HG03521 (cell line): ENCODE measurements around the gene XRRA1.
"Not testable (repeated sequence)": the region's sequence is repeated elsewhere in the genome, so short reads cannot be mapped to it uniquely, and the experiment has no call there.

Source experiments
- ATAC-seq: cut with Tn5 transposase; IDR thresholded peaks from one replicate; pipeline ENCODE4 v1.9.1; 2021; ENCODE audit warnings: mild to moderate bottlenecking, moderate library complexity; ENCODE audit not compliant: unreplicated experiment

Gene XRRA1

DNA sequence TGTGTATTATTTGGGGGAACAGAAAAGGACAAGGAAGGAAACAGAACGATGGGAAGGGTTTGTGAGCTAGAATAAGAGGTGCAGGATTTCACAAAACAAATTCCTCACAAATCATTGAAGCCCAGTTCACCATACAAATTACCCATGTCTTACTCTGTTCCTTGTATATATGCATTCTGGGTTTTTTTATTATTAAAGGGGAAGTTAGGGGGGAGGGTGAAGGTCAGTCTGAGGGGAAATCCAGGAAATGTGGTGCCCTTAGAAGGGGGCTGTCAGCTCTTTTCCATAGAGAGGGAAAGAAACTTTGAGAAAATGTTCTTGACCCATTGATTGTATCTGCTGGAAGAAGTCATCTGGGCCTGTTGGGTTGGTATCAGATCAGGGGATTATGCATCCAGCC is 109.4 kb downstream of the XRRA1 start:
- ATAC-seq, result no peak

DNA sequence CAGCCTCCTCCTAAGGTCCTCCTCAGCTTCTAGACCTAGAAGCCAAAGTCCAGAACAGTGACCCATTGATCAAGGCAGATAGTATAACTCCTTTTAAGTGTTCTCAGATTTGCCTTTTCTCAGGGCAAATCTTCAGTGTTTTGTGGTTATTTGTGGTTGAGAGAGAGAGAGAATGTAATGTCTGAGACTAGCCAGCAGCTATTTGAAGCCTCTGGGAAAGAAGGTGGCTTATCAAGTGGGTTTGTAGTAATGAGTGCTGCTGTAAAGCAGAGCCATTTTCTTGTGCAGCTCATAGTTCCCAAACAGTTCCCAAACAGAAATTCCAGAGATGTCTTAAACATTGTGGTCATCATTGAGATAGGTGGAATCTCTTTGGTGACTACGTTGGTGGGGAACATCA is 110.7 kb downstream of the XRRA1 start:
- no peak for ATAC-seq

DNA sequence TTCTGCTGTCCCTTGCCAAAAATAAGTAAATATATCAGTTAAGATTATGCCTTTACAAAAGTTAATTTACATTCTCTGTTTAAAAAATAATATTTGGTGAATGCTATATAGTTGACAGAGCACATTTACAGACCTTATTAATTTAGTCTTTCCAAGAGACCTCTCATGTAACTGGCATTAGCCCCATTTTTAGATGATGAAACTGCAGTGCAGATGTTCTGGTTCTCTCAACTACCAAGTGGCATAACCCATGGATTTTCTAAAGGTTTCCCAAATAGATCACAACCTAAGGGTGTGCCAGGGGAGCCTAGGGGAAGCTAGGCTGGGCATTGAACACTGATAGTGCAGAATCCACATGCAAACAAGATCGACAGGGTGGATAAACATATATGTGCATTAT is 111.7 kb downstream of the XRRA1 start:
- ATAC-seq, result no peak

DNA sequence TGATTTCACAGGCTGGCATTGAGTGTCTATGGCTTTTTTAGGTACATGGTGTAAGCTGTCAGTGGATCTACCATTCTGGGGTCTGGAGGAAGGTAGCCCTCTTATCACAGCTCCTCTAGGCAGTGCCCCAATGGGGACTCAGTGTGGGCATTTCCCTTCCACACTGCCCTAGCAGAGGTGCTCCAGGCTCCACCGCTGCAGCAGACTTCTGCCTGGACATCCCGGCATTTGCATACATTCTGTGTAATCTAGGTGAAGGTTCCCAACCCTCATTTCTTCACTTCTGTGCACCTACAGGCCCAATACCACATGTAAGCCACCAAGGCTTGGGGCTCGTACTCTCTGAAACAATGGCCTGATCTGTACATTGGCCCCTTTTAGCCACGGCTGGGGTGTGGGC is 122.0 kb downstream of the XRRA1 start:
- ATAC-seq, result no peak

DNA sequence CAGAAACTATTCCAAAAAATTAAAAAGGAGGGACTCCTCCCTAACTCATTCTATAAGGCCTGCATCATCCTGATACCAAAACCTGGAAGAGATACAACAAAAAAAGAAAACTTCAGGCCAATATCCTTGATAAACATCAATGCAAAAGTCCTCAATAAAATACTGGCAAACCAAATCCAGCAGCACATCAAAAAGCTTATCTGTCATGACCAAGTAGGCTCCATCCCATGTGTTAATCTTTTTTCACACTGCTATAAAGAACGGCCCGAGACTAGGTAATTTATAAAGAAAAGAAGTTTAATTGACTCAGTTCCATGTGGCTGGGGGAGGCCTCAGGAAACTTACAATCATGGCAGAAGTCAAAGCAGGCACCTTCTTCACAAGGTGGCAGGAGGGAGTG is 123.3 kb downstream of the XRRA1 start:
- not testable (repeated sequence) for ATAC-seq

DNA sequence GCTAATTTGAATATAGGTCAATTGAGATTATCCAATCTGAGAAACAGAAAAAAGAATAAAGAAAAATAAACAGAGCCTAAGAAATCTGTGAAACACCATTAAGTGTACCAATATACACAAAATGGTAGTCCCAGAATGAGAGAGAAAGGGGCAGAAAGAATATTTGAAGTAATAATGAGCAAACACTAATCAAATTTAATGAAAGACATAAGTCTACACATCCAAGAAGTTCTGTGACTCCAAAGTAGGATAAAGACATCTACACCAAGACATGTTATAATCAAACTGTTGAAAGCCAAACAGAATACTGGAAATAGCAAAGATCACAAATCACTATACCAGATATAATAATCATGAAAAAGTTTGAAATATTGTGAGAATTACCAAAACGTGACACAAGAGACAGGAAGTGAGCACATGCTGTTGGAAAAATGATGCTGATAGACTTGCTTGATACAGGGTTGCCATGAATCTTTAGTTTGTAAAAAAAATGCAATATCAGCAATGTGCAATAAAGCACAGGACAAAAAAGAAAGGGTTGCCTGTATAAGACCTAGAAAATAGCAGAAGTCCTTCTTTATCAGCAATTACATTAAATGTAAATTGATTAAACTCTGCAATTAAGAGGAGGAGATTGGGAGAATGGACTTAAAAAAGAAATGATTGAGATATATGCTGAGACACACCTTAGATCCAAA is 124.5 kb downstream of the XRRA1 start:
- ATAC-seq, result no peak

DNA sequence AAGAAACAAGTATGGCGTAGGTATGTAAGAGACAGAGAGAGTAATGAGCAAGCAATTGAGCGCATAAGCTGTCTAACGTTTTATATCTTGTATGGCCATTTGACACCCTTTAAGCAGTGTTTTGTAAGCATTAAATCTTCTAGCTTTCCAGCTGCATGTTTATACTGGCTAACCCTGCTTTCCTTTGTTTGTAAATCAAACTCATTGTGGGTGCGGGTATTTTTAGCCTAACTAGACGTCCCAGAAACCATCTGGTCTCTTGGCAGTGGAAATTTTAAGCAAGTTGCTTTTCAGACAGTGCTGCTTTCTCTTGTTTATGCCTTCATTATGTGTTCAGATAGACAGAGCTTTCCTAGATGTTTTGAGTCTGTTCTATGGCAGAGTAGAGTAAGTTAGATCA is 126.7 kb downstream of the XRRA1 start:
- ATAC-seq, result no peak

DNA sequence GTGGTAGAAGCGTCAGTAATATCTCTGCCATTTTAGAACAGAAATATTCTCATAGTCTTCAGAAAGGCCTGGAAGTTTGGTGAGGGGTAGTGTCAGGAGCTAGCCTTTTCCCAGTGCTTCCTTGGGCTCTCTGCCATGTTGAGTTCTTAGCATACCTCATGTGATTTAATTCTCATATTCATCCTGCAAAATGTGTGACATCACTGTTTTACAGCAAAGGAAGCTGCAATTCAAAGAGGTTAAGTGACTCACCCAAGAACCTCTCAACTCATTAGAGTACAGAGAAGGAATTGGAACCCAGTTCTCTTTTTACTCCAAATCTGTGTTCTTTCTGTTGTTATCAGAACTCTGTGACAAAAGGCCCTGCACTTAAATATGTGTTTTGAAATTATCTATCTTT is 128.1 kb downstream of the XRRA1 start:
- ATAC-seq, result no peak

DNA sequence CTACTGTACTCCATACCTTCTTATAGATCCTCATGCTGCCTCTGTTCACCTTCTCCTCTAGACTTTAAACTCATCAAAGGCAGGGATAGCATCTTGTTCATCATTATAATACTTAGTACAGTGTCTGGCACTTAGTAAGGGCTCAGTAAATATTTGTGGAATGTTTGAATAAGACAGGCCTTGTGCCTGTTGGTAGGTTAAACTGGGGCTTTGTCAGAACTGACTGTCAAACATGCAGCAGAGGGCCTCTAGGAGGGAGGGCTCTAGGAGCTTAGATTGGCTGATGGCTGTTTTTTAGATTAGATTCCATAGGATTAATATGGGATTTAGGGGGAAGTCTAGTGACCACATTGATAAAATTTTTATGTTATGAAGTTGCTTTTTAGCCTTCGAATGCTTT is 129.5 kb downstream of the XRRA1 start:
- ATAC-seq, result no peak

DNA sequence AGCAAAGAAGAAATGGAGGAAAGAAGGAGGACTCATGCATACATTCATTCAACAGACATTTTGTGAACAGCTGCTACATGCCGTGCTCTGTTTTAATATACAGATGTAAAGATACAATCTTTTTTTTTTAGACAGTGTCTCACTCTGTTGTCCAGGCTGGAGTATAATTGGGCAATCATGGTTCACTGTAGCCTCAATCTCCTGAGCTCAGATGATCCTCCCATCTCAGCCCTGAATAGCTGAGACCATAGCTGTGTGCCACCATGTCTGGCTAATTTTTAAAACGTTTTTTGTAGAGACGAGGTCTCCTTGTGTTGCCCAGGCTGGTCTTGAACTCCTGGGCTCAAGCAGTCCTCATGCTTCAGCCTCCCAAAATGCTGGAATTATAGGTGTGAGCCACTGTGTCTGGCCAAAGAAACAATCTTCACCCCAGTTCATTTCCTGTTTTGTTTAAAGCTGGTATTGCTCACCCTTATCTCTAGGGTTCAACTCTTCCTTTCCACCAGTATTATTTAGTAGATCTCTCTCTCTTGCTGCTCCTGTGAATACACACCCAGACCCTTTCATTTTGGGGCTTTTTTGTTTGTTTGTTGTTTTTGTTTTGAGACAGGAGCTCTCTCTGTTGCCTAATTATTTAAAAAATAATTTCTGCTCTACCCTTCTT is 130.5 kb downstream of the XRRA1 start:
- no peak for ATAC-seq

DNA sequence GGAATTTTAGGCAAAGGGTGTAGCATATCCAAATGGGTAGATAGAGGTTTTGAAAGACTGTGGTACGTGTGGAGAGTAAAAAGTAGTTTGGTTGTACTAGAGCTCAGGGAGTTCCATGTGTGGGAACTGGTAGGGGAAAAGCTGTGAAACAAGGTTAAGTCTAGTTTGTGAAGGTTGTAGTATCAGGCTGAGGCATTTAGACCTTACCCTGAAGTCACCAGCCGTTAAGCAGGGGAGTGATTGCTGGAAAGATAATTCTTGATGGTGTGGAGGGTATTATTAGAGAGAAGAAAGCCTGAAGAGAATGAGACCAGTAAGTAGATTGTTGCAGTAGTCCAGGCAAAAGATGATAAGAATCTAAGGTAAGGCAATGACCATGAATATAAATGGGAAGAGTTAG is 132.2 kb downstream of the XRRA1 start:
- no peak for ATAC-seq

DNA sequence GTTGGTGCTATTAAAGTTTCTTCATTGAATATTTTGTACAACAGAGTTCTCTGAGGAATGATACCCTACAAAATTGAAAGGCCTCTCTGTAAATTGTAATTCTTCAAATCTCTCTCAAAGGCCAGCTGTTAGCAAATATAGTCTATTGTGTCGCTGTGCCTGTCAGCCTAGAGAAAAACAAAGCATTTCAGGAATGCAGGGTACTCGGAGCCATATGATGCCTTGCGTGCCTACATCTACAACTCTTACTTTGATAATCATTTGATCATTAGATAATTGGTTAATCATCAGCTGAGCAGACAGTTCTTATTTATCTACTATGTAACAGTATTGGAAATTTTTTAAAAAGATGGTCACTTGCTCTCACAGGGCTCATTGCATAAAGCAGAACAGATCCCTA is 132.9 kb downstream of the XRRA1 start:
- ATAC-seq, result no peak

DNA sequence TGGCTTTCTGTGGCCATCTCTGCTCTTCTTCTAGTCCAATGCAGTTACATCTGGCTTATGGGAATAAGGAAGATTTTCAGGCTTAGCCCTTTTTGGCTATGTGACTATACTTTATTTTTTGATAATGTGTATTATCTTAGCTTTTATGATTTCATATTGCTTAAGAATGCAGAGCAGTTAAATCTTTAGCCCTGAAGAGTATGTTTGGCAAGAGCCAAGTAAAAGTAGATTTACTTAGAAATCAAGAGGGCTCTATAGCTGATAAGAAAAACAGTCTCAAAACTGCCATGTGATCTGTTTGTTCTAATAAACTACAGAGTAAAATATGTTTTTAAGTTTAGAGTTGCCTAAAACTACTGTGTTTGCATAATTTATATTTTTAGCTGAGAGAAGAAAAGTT is 139.1 kb downstream of the XRRA1 start:
- ATAC-seq, result no peak

DNA sequence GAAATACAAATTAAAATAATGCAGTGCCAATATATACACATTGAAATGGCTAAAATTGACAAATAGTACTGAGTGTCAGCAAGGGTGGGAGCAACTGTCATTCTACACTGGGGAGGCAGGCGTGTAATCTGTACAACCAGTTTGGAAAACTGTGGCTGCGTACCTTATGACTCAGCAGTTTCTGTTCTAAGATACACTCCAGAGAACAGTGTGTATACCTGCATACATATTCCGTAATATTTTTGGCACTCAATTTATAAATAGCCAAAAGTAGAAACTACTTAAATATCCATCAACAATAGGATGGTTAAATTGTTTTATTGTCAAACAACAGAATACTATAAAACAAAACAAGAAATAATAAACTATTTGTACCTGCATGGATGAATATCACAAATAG is 142.6 kb downstream of the XRRA1 start:
- no peak for ATAC-seq

DNA sequence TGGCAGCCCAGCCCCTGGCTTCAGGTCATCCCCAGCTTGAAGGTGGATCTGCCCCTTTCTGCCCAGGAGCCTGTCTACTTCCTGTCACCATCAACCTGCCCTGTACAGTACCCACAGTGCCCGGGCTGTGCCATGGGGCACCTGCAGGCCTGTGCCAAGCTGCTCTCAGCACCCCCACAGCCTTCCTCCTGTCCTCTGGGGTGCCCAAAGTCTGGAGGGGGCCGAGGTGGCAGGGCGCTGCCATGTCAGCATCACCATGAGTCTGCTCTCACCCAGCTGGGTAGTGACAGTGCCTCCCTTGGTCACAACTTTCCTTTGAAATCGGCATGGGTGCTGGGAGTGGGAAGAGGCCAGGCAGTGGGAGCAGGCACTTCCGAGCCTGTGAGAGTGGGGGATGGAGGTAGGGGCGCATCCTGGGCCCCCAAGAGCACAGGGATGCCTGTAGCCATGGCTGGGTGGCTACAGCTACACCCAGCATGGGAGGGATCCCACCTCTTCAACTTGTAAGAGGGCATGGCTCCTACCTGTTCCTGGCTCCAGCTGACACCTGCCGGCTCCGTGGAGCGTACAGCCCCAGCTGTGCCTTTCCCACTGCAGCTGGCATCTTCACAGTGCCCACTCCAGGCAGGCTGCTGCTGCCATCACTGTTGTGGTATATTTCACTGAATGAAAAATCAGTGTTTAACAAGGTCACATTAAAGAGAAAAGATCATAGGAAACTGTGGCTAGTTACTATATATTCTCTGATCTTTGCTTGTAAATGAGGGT is 157.4 kb downstream of the XRRA1 start:
- no peak for ATAC-seq
